ENCODE results near the gene PNISR. TPM values are rescaled to one million over a fixed set of nuclear protein-coding genes. Genes with fewer than 3 reads are reported as not detected.

PNISR gene
- polyA plus RNA-seq, 1 donor = 119 TPM

DNA sequence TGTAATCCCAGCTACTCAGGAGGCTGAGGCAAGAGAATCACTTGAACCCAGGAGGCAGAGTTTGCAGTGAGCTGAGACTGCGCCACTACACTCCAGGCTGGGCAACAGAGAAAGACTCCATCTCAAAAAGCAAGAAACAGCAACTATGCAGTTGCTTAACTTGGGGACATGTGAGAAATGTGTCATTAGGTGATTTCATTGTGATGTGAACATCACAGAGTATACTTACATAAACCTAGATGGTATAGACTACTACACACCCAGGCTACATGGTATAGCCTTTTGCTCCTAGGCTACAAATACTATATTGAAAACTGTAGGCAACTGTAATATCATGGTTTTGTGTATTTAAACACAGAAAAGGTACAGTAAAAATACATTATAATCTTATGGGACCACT, 27.8 kb downstream of the PNISR start:
- no peak for DNase-seq

DNA sequence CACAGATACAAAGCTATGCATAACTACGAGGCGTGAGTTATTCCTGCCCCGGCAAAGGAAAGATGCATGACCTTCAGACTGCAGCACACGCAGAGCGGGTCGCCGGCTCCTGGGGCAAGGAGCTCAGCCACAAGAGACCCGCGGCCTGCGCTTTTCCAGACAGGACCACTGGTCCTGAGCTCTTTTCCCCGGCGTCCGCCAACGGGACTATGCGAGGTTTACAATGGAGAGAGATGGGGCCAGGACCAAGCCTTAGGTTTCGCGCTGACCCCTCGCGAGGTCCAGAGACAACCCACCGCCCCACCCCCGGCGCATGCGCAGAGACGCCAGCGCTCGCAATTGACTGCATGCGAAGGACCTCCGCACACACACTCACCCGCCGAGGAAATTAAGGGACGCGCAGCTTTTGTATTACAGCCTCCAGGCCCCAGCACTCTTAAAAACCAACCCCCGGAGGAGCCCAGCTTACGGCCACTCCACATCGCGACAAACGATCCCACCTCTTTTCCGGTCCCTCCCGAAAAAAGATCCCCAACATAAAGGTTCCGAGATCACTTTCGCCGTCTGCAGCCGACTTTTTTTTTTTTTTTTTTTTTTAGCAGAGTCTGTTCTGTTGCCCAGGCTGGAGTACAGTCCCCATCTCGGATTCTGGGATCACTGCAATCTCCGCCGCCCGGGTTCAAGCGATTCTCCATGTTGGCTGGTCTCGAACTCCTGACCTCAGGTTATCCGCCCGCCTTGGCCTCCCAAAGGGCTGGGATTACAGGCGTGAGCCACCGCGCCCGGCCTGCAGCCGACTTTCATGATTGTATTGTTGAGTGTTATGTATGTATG, 31.2 kb downstream of the PNISR start, which contains the start of gene COQ3:
COQ3 (minus strand) TSS at position 498 of the 834 bp plus-strand sequence; CDS start at position 482, 16 bp downstream.
- DNase-seq = peak; percentile 84

DNA sequence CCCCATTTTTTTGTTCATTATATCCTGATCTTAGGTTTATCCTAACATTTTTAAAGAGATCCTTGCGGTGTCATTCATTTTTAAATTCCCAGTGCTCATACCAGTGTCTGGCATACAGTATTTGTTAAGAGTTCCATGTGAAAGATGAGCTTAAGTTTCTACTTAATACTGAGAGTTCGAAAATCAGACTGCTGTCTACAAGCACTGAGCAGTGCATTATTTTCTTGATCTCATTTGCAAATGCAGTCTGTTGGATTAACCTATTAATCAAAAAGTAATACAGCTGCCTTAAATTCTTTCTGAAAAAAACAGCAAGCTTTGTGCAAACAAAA, 31.8 kb downstream of the PNISR start:
- DNase-seq = no peak

DNA sequence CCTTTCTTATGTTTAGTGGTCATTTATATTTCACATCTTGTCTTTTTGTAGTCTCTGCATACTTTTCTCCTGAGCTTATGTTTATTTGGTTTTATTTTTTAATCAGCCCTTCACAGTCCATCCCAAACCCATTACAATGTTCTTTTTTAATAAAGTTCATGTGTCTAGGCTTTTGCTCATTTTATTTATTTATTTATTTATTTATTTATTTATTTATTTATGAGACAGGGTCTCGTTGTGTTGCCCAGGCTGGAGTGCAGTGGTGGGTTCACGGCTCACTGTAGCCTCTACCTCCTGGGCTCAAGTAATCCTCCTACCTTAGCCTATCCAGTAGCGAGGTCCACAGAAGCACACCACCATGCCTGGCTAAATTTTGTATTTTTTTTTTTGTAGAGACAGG, 34.2 kb downstream of the PNISR start:
- DNase-seq = no peak

DNA sequence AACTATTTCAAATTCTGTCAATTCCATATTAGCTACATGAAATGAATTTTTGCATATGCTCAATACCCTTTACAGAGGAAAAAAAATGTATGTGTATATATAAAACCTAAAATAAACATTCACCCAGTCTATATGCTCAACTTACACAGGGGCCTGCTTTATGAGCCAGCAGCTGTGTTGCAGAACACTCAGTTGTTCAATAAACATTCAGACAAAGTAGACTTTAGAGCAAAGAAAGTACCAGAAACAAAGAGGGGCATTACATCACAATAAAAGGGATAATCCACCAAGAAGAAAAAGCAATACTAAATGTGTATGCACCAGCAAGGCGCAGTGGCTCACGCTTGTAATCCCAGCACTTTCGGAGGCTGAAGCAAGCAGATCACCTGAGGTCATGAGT, 40.6 kb downstream of the PNISR start:
- DNase-seq = no peak

DNA sequence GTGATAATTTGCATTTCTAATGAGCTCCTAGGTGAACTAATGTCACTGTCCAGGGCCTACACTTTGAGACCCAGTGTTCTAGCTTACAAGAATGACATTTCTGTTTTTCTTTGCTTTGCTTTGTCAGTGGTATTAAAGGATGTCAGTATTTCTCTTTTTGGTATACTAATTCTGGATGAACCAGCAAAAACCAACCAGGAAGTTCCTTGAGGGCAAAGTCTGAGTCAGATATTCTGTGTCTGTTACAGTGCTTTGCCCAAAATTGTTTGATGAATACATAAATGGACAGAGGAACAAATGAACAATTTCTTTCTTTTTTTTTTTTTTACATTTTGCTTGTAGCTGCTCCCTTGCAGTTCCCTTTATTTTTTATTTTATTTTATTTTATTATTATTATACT, 46.5 kb downstream of the PNISR start:
- no peak for DNase-seq

DNA sequence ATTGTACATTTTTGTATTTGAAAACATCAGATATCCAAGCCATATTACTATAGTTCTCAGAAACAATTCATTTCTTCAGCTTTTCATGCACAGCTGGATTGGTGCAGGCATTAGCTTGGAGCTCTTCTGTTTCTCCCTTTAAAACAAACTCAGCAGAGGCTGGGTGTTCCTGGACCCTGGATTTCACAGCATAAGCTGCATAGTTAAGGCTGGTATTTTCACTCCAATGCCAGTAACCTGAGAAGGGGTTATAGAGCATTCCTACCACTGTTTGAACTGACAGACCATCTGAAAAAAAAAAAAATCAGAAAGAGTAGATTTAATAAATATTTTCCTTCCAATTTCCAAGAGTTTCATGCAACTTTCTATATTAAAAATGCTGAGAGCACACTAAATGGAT, 55.6 kb downstream of the PNISR start:
- no peak for DNase-seq

DNA sequence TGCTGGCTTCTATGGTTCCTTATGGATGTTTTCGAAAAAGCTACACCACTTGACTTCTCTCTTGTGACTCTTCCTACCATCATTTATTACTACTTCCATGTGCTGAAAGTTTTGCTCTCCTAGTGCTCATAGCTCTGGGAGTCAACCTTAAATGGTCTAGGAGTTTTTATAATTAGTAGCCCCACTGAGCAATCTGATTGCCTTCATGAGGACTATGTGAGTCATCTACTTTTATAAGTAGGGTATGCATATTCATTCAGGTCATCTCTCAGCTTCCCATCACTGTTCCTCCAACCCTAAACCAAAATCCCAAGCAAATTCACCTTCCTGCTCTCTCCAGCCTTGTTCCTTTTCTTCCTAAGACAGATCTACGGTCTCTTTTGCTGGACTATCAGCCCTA, 58.3 kb downstream of the PNISR start:
- DNase-seq = no peak

DNA sequence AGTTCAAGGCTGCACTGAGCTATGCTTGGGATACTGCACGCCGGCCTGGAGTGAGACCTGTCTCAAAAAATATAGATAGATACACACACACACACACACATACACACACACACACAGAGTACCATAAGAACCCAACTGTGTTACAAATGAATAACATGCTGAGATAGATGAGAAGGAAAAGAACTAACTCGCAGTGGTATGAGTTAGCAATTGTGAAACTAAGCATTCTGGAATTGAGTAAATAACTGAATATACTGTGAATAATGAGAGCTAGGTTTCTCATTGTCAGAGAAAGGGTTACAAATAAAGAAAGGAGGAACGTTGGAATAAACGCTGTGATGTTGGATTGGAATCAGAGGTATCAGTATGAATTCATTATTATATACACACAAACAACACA, 61.1 kb downstream of the PNISR start:
- no peak for DNase-seq

DNA sequence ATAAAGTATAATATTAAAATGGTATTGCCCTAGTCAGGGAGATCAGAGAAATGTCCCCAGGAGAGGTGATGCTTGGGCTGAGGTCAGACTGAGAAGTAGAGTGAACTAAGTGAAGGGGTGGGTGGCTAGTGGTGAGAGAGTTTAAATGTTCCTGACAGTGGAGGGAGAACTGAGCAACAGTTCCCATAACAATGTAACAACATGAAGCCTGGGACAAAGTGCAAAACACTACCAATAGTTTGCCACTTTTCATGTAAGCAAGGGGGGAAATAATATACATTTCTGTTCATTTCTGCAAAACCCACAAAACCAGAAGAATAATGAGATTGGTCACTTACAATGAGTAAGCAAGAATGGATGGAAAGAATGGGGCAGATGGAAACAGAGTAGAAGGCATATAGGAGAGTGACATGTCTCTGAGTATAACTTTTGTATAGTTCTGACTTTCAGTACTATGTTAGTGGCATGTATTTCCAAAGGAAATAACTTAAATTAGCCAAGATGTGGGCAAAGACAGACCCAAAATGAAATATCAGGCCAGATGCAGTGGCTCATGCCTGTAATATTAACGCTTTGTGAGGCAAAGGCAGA, 62.3 kb downstream of the PNISR start:
- no peak for DNase-seq

DNA sequence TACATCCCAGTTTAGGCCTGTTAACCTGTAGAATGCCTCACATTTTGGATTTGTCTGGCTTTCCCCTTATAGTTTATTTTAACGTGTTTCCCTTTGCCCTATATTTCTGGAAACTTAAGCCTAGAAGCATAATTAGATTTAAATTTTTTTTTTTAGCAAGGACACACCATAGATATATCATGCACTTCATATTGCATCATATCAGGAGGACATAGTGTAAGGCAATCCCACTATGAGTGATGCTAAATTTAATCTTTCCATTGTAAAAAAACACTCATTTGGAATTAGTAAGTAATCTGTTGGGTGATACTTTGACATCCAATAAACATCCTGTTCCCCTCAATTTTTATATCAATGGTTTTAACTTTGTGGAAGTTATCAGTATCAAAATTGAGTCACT, 65.3 kb downstream of the PNISR start:
- DNase-seq = no peak

DNA sequence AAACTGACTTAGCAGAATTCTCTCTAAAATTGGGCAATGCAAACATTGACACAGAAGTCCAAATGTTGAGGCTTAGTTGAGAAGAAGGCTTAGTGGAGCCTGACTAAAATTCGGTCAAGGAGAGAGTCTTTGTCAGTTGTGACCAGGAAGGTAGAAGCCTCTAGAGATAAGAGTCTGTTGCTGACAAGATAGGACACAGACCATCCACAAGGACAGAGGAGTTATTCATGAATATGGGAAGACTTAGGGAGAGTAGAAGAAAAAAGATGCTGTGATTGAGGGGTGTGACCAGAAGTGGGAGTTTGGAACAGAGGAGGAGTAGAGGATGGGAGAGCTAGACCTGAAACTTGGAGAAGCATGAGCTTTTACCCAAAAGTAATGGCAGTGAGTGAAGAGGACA, 68.5 kb downstream of the PNISR start:
- DNase-seq = no peak

DNA sequence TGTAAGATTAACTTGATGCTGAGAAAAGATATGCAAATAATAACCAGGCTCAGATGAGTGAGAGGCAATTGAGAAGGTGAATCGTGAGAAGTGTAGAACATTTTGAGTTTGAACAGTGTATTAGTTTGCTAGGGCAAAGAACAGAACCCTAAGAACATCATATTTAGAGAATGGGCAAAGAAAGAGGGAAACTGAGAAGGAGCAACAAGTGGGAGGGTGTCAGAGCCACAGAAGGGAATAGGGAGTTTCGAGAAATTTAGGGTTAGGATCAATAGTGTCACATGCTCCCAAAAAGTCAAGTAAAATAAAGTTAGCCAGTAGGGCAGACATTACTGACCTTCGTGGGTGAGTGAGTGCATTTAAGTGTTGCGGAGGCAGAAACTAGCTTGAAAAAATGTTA, 70.1 kb downstream of the PNISR start:
- DNase-seq = no peak

DNA sequence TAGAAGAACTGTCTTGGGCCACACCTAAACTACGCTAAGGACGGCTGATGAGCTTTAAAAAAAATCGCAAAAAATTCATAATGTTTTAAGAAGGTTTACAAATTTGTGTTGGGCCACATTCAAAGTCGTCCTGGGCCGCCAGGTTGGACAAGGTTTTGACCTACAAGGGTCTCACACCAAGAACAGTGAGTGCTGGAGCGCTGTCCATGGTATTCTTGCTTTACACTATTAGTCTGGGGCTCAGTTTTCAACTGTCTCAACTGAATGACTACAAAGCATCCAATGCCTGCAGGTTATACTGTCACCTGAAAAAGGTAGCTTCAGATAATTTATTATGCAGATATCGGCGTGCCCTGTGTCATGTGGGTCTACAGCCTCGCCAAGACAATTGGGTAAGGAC, 72.0 kb downstream of the PNISR start:
- no peak for DNase-seq

DNA sequence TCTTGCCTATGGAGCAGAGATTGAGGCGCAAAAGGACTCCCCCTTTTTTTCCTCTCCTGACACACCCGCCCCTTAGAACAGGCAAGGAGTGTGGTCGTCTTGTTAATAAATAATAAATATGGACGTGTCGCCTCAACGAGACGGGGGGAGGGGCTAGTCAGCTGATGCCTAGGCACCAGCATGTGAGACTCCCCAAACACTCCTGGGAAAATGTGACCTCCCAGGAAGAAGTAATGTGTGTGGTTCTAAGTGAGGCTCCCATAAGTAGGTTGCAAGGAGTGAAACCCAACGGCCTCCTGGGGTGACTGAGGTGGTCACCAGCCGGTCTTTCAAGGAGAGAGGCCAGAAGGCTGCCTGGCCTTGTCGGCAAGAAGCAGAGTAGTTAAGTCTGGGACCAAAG, 74.5 kb downstream of the PNISR start:
- DNase-seq = no peak

DNA sequence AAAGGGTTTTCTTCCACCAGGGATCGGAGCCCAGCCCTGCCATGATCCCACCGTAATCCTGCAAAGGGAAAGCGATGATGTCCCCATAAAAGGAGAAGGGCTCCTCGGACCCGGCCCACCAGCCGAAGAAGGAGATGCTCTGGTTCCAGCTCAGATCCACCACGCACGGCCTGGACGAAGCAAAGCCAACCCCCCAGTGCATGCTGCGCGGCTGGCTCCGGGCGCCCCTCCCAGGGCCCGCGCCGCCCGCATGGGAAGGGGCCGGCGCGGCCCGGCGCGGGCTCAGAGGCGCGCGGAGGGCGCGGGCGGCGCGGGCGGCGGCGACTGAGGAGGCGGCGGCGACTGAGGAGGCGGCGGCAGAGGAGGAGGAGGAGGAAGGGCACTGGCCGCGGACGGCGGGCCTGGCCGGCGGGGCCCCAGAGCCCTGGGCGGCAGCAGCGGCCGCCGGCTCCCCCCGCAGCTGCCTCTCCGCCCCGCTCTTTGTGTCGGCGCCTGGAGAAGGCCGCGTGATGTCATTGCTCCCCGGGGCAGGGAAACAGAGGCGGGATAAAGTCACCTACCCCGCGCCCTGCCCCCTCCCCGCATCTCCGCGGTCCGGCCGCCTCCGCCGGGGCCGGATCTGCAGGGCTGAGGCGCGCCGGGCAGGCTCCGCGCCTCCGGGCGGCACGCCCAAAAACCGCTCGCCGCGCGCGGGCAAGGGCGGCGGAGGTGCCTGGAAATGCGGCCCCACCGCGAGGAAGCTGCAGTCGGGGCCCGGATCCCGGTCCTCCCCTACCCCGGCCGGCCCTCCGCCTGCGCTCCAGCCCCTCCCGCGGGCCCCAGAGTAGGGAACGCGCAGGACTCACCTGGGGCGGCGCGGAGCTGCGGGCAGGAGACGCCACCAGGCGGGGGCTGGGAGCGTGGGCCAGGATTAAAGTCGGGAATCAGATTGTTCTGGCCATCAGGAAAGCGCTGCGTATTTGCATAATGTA, 75.7 kb downstream of the PNISR start, which contains the start of gene FAXC:
FAXC (minus strand) TSS at position 504 of the 971 bp plus-strand sequence; CDS start at position 202, 302 bp downstream.
- DNase-seq = peak; percentile 21

DNA sequence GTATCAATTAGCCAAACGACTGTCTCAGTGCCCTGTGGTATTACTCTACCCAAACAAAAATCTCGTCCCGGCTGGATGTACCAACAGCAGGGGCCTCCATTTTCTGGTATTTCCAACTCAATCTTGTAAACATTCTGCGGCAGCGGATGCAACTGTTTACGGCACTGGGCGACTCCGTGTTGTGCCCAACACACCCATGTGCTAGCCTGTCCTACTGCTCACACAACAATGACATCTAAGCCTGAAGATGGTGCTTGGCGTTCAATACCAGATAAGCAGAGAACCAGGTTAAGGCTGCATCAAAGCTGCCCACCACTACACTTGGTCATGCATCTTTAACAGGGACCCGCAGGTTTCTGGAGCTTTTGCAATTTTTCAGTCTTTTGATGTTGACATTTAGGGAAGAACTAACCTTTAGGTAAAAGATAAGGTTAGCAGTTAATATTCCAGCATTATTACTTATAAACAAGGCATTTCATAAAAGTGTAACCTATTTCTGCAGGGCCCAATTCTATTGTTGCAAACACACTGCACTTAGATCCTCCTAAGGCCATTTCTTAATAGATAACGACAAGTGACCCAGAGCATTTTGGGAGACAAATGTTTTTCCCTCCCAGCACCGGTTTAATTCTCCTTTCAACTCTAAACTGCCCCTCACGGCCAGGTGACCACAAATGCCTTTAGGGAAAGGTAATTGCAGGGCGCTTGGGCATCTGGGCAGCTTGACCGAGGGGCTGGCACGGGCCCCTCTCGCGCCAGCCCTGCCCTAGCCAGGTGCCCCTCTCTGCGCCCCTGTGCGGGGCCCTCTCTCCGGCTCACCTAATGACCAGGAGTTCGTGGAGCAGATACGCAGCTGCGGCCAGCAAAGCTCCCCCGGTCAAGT, 76.6 kb downstream of the PNISR start:
- DNase-seq = no peak

Other genes starting within 250 kb of the PNISR start
- 0.96 TPM for gene FAXC, start 75.6 kb downstream of the PNISR start, polyA plus RNA-seq (ENCODE audit: insufficient read length)
- 7.2 TPM for gene COQ3, start 31.1 kb downstream of the PNISR start, polyA plus RNA-seq (ENCODE audit: insufficient read length)
- gene USP45, start 90.1 kb upstream of the PNISR start, polyA plus RNA-seq (ENCODE audit: insufficient read length) = 5.0 TPM
- 33.9 TPM for gene CCNC, start 143.4 kb upstream of the PNISR start, polyA plus RNA-seq (ENCODE audit: insufficient read length)
- gene PRDM13, start 181.5 kb upstream of the PNISR start, polyA plus RNA-seq (ENCODE audit: insufficient read length) = not detected